SK-N-SH treated with all-trans-retinoic acid at 6 μM for 48 hours (cell line): ENCODE data around the gene OOSP2.

Source experiments
- ESRRG ChIP-seq: fragments of 250-450 bp; sonication (Bioruptor Pico); IDR thresholded peaks from 2 replicates; pipeline ENCODE4 v1.6.1; 2021; ENCODE audit warnings: mild to moderate bottlenecking
- ZNF8 ChIP-seq: fragments of 450-650 bp; formaldehyde crosslinking; IDR thresholded peaks from 2 replicates; pipeline ENCODE4 v1.5.0; 2020; ENCODE audit warnings: mild to moderate bottlenecking, moderate library complexity

GRCh38 chr11:60077981-60078380 is 37.8 kb downstream of the OOSP2 start:
- TF ChIP-seq ZNF8 (CRISPR knock-in tag) (no peak), ESRRG (CRISPR knock-in tag) (no peak)
